ENCODE measurements around the gene HOXB13.

HOXB13 gene

GRCh38 chr17:48728232-48729231, at the start of gene HOXB13:
TSS of gene HOXB13 (minus strand) at chr17:48728750. CDS start at chr17:48728593, 157 bp downstream.
- DNase-seq: peak; percentile 67

- no peak for DNase-seq
These were observed 48.1 kb upstream of the HOXB13 start for GRCh38 chr17:48776602-48777001.

GRCh38 chr17:48773245-48773644, 44.7 kb upstream of the HOXB13 start:
- no peak for DNase-seq

- no peak for DNase-seq
These were observed 42.4 kb upstream of the HOXB13 start for GRCh38 chr17:48770954-48771353.

- DNase-seq: no peak
These were observed 40.6 kb upstream of the HOXB13 start for GRCh38 chr17:48769009-48769675.

GRCh38 chr17:48767263-48767774, 38.8 kb upstream of the HOXB13 start:
- DNase-seq: no peak

- no peak for DNase-seq
These were observed 32.6 kb upstream of the HOXB13 start for GRCh38 chr17:48761114-48761513.

GRCh38 chr17:48760411-48760810, 31.9 kb upstream of the HOXB13 start:
- DNase-seq: no peak

- no peak for DNase-seq
These were observed 30.7 kb upstream of the HOXB13 start for GRCh38 chr17:48759288-48759687.

GRCh38 chr17:48757524-48757961, 29.0 kb upstream of the HOXB13 start:
- no peak for DNase-seq

GRCh38 chr17:48756830-48757251, 28.3 kb upstream of the HOXB13 start:
- DNase-seq: no peak

- DNase-seq: no peak
These were observed 26.8 kb upstream of the HOXB13 start for GRCh38 chr17:48755356-48755755.

GRCh38 chr17:48754500-48755261, 26.1 kb upstream of the HOXB13 start:
- no peak for DNase-seq

GRCh38 chr17:48753794-48754499, 25.4 kb upstream of the HOXB13 start:
- DNase-seq: no peak

GRCh38 chr17:48752399-48753288, 24.1 kb upstream of the HOXB13 start:
- DNase-seq: no peak

GRCh38 chr17:48751733-48752398, 23.3 kb upstream of the HOXB13 start:
- no peak for DNase-seq

GRCh38 chr17:48751172-48751571, 22.6 kb upstream of the HOXB13 start:
- DNase-seq: no peak

GRCh38 chr17:48749621-48750553, 21.3 kb upstream of the HOXB13 start:
- no peak for DNase-seq
